ENCODE results near the gene PRKACG.

DNA sequence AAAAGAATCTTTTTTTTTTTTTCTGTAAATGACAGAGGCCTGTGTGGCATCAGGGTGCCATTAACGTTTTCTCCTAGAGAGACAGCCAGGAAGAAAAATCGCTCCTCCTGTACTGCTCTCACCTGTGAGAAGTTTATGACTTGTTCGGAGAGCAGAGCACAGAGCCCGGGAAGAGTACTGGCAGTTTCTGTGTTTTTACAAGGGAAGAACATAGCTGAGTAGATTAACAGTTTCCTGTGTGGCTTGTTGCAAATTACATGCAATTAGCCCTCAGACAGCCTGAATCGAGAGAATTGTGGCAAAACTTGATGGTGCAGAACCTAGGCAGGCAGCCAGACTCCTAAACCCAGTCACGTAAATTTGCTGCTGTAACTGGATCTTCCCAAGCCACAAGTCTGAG is 32.1 kb downstream of the PRKACG start:
- no peak for TF ChIP-seq CTCF (conservative IDR thresholded peaks at IDR 0.05; ENCODE audit: low read depth, low read length)
- TF ChIP-seq EZH2 (IDR thresholded peaks at IDR 0.05; ENCODE audit: low read length, unreplicated experiment), result no peak
- TF ChIP-seq EZH2phosphoT487 (IDR thresholded peaks at IDR 0.05; ENCODE audit: borderline replicate concordance, low read length), result no peak

Measured in PC-3 (cell line).